UCSD-AML1 (cell line): ENCODE measurements around the gene CES3.
"Not testable (repeated sequence)": the region's sequence is repeated elsewhere in the genome, so short reads cannot be mapped to it uniquely, and the experiment has no call there.

Experiments used
- DNase-seq: peaks from one replicate; lab custom pipeline; 2025; ENCODE audit not compliant: unreplicated experiment; lab: John Stamatoyannopoulos, UW

Gene CES3

DNA sequence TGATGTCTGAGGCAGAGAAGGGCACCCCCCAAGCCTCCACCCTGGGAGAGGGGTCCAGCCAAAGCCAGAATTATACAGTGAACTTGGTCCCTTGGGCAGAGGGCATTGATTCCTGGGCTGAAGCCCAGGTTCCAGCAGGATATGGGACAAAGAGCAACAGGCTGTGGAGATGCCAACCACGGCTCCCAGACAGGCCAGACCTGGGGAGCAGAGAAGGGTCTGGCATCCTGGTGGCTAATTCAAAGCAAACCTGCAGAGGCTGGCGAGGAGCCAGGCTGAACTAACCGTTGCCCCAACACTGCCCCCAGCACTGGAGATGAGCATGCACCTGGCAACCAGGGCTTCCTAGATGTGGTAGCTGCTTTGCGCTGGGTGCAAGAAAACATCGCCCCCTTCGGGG is 3.0 kb downstream of the CES3 start:
- DNase-seq: no peak

DNA sequence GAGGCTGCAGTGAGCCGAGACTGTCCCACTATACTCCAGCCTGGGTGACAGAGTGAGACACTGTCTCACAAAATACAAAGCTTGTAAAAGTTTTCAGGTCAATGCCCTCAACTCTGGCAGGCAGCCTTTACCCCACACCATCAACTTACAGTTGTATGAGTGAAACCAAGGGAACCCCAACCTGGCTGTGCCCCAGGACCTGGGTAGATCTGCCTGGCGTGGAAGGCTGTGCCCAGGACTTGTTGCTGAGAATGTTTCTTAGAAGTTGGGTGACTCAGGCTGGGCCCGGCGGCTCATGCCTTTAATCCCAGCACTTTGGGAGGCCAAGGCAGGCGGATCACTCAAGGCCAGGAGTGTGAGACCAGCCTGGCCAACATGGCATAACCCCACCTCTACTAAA is 7.8 kb downstream of the CES3 start:
- no peak for DNase-seq

DNA sequence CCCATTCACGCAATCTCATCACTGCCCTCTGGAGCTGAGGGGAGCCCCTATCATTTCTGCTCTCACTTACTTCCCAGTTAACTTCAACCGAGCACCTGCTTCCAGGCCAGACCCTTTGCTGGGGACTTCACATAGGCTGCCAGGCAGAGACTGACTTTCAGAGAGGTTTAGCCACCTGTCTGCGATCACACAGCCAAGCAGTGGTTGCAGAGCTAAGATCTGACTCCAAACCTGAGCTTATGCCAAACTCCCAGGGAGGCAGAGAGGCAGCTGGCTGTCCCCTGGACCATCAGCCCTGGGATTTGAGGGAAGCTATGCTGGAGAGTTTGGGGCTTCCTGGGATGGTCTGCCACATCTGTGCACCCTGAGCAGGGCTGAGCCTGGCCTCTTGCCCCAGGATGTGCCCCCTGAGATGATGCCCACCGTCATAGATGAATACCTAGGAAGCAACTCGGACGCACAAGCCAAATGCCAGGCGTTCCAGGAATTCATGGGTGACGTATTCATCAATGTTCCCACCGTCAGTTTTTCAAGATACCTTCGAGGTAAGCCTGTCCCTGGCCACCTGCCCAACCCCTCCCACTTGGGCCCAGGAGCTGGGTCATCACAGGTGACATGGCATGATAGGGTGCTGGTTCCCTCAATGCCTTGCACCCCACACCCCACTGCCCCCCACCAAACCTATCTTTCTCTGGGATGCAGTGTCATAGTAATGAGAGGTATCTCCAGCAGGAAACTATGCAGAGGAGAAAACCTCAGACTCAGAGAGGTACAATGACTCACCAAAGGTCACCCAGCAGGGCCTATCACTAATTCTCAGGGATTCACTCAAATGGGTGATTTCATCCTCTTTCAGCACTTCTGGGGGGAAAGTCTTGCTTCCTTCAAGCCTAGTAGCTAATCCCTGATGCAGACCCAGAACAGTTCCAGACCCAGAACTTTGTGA is 10.0 kb downstream of the CES3 start:
- no peak for DNase-seq

DNA sequence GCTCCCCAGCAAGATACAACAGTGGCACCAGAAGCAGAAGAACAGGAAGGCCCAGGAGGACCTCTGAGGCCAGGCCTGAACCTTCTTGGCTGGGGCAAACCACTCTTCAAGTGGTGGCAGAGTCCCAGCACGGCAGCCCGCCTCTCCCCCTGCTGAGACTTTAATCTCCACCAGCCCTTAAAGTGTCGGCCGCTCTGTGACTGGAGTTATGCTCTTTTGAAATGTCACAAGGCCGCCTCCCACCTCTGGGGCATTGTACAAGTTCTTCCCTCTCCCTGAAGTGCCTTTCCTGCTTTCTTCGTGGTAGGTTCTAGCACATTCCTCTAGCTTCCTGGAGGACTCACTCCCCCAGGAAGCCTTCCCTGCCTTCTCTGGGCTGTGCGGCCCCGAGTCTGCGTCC is 11.9 kb downstream of the CES3 start:
- DNase-seq: no peak

DNA sequence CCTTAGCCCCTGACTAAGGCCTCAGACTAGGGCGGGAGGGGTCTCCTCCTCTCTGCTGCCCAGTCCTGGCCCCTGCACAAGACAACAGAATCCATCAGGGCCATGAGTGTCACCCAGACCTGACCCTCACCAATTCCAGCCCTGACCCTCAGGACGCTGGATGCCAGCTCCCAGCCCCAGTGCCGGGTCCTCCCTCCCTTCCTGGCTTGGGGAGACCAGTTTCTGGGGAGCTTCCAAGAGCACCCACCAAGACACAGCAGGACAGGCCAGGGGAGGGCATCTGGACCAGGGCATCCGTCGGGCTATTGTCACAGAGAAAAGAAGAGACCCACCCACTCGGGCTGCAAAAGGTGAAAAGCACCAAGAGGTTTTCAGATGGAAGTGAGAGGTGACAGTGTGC is 12.7 kb downstream of the CES3 start:
- DNase-seq: no peak

DNA sequence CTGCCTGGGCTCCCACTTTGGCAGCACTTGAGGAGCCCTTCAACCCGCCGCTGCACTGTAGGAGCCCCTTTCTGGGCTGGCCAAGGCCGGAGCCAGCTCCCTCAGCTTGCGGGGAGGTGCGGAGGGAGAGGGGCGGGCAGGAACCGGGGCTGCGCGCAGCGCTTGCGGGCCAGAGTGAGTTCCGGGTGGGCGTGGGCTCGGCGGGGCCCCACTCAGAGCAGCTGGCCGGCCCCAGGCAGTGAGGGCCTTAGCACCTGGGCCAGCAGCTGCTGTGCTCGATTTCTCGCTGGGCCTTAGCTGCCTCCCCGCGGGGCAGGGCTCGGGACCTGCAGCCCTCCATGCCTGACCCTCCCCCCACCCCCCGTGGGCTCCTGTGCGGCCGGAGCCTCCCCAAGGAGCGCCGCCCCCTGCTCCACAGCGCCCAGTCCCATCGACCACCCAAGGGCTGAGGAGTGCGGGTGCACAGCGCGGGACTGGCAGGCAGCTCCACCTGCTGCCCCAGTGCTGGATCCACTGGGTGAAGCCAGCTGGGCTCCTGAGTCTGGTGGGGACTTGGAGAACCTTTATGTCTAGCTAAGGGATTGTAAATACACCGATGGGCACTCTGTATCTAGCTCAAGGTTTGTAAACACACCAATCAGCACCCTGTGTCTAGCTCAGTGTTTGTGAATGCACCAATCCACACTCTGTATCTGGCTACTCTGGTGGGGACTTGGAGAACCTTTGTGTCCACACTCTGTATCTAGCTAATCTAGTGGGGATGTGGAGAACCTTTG is 13.3 kb downstream of the CES3 start:
- not testable (repeated sequence) for DNase-seq

DNA sequence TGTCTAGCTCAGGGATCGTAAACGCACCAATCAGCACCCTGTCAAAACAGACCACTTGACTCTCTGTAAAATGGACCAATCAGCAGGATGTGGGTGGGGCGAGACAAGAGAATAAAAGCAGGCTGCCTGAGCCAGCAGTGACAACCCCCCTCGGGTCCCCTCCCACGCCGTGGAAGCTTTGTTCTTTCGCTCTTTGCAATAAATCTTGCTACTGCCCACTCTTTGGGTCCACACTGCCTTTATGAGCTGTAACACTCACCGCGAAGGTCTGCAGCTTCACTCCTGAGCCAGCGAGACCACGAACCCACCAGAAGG is 13.8 kb downstream of the CES3 start:
- not testable (repeated sequence) for DNase-seq

DNA sequence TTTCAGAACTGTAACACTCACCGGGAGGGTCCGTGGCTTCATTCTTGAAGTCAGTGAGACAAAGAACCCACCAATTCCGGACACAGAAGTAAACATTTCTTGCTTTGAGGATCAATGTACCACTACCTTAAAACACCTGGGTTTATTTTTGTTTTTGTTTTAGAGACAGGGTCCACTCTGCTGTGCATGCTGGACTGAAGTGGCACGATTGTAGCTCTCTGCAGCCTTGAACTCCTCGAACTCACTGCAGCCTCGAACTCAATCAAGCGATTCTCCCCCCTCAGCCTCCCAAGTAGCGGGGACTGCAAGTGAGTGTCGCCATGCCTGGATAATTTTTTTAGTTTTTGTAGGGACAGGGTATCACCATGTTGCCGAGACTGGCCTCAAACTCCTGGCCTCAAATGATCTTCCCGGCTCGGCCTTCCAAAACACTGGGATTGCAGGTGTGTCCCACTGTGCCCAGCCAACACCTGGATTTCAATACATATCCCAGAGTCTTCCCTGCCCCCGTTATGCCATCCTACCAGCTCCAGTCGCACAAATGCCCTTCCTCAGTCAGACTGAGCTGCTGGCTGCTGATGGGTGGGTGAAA is 14.3 kb downstream of the CES3 start:
- DNase-seq: no peak

DNA sequence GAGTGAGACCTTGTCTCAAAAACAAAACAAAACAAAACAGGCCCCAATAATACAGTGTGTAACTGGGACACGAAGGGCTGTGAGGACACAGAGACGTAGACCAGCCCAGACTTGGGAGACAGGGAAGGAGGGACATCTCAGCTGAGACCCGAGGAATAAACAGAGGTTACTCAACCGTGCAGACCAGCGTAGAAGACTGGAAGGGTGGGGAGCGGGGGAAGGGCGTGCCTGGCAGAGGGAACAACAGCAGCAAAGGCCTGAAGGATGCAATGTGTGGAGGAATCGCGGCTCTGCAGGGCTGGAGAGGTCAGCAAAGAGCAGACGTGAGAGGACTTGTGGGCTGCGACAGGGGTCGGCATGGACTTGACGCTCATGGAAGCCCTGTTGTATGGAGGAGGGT is 15.7 kb downstream of the CES3 start:
- no peak for DNase-seq

DNA sequence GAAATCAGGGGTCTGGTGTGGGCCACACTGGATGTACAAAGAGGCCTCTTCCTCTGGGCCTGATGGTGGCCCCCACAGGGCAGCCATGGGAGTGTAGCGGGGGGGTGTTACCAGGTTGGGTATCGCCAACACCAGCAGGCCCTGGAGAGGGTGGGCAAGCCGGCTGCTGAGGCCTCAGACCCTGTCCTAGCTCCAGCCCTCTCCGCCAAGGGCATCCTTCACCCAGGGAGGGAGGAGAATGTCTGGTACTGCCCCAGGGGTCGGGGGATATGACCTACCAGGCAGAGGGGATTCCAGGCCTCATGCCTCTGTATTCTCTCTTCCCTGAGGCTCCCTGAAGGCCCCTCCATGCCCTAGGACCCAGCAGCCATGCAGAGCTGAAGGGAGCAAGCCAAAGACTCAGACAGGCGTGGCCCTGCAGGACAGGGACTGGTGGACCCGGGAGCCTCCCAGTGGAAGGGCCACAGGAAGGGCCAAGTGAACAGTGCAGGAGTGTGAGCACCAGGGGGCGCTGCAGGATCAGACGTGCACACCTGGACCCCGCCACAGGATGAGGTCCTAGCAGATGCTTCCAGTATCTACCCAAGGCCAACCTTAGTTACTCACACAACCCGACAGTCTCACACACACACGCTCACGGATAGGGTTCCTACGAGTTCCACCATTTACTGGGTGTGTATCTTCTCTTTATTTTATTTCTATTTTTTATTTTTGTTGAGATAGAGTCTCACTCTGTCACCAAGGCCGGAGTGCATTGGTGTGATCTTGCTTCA is 16.5 kb downstream of the CES3 start:
- peak; percentile 81 for DNase-seq

DNA sequence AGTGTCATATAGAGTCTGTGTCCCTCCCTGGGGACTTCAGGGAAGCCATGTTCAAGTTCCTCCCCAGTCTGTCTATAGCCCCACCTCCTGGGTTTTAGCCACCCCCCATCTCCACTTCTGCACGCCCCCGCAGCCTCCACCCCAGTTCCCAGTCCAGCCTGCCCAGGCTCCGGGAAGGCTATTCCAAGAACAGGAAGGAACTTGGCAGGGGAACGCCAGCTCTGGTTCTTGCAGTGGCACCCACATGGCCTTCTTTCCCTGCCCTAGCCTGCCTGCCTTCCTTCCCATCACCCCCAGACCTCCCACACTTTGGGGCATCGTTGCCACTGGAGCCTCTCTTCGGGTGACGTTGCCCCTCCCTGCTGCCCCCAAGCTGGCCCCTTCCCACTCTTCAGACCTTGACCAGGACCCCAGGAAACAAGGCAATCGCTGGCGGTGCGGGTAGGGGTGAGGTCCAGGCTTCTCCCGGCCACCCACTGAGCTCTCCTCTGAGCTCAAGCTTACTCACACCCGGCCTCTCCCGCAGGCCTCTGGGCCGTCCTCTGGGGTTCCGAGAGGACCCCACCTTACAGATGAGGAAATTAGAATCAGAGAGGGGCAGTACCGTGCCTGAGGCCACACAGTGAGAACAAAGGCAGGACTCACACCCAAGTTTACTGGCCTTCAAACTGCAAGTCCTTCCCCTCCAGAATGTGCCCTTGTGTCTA is 18.1 kb downstream of the CES3 start:
- peak; percentile 60 for DNase-seq

DNA sequence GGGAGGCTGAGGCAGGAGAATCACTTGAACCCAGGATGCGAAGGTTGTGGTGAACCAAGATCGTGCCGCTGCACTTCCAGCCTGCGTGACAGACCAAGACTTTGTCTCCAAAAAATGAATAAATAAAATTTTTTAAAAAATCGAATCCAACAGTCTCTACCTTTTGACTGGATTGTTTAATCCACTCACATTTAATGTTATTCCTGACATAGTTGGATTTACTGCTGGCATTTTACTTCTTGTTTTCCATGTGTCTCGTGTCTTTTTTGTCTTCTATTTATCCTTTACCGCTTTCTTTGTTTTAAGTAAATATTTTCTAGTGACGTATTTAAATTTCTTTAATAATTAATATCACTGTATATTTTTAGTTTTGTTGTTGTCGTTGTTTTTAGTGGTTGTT is 22.0 kb downstream of the CES3 start:
- DNase-seq: no peak

DNA sequence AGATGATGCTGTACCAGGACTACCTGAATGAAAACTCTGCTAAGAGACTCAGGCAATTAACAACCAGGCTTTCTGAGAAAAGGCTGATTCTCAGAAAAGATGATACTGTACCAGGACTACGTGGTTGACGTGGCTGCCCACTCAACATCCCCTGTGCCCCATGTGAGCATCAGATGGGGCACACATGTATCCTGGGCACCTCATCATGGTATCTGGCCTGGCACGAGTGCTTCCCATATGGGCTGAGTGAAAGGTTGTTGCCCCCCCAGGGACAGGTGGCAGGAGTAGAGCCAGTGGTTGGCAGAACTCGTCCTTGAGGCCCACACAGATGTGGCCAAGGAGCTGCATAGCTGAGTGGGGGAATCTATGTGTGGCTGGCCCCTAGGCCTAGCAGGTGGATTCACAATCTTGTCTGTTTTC is 23.8 kb downstream of the CES3 start:
- DNase-seq: no peak

DNA sequence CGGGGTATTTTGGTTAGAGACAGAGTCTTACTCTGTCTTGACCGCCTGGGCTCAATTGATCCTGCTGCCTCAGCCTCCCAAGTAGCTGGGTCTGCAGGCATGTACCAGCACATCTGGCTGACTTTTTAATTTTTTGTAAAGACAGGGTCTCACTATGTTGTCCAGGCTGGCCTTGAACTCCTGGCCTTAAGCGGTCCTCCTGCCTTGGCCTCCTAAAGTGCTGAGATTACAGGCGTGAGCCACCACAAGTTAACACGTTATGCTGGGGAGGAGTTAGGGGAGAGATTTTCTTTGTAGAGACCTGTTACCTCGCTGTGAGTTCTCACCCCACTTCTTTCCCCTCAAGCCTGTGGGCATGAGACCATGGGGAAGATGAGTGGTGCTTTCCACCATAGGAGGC is 25.5 kb downstream of the CES3 start:
- DNase-seq: no peak

DNA sequence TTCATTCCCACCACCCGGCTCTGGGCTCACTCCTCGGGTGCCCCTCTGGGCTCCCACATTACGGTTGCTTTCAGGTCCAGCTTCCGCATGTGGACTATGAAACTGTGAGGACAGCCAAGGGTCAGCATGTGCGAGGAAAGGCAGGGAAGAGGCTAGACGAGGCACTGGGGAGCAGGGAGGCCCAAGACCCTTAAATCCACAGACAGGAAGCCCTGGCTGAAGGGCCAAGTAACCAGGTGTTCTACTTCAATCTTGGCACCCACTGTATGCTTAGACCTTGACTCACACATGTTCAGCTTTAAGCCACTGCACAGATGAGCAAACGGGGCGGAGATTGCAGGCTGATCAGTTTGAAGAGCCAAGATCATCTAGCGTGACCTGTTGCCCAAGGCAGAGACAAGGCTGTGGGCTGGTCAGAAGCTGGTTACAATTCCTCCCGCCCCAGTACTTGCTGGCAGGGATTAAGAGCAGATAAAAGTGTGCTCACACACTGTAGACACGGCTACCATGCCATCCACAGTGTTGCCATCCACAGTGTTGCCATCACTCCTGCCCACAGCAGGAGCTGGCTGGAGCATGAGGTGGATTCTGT is 27.2 kb downstream of the CES3 start, which contains the start of gene CES4A:
CES4A (plus strand) TSS at position 393 of the 592 bp plus-strand sequence; CDS start at position 577, 184 bp downstream.
- no peak for DNase-seq

DNA sequence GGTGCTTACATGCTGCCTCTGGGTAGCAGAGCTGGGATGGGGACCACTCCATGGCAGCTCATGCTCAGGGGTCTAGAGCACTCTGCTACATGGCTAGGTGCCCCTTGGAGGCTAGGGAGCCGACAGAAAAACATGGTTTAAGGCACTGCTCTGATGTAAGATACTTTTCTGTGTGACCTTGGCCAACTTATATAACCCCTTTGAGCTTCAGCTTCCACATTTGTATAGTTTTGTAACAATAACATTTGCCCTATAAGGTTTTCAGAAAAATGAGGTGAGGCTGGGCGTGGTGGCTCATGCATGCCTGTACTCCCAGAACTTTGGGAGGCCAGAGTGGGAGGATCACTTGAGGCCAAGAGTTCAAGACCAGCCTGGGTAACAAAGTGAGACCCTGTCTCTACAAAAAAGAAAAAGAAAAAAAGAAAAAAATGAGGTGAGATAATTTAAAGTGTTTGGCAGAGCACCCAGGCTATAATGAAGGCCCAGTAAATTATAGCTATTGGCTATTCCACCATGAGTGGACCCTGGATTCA is 30.5 kb downstream of the CES3 start:
- no peak for DNase-seq

DNA sequence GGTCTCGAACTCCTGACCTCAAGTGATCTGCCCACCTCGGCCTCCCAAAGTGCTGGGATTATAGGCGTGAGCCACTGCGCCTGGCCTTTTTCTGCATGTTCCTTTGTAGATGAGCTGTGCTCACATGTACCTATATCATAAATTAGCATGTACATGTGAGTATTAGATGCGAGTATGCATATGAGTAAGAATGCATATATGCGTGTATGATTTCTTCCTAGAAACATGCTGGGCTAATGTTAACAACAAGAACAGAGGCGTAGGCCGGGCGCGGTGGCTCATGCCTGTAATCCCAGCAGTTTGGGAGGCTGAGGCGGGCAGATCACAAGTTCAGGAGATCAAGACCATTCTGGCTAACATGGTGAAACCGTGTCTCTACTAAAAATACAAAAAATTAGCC is 32.5 kb downstream of the CES3 start:
- not testable (repeated sequence) for DNase-seq

DNA sequence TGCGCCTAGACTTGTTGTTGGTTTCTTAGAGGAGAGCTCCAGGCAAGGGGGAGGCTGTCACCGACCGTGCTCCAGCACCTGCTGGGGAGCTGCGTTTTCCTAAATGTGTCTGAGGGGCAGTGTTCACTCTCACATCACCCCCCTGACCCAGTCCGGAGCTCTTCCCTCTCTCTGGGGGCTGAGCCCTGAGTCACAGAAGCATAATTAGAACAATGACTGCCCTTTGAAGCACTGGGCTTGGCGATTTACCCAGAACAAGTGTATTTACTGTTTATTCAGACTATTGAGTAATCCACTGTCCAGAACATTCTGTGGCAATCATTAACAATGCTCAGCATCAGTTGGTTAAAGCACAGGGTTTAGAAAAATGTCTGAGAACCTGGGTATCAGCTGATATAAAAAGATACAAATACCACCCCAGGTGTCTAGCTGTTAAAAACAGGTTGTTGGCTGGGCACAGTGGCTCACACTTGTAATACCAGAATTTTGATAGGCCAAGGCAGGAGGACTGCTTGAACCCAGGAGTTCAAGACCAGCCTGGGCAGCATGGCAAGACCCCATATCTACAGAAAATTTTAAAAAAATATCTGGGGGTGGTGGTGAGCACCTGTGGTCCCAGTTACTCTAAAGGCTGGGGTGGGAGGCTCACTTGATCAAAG is 35.4 kb downstream of the CES3 start:
- DNase-seq: no peak

DNA sequence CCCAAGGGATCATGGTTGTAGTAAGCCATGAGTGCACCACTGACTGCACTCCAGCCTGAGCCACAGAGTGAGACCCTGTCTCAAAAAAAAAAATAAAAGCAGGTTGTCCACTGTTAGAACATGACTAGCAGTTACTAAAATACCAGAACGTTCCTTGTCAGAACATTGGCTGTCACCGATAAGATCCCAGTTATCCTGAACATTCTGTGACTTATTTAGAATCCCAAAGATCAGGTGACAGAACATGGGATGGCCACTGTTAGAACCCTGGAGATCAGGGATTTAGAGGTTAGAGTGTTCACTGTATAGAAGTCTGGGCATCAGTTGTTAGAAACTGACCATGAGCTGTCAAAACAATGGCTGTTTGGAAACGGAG is 35.9 kb downstream of the CES3 start:
- no peak for DNase-seq
